ENCODE measurements around the gene FIGN. TPM values are rescaled to one million over a fixed set of nuclear protein-coding genes. Genes with fewer than 3 reads are reported as not detected.

FIGN gene
- total and polyA plus RNA-seq, 4 donors = 1.1 to 7.8 (median 5.1) TPM

DNA sequence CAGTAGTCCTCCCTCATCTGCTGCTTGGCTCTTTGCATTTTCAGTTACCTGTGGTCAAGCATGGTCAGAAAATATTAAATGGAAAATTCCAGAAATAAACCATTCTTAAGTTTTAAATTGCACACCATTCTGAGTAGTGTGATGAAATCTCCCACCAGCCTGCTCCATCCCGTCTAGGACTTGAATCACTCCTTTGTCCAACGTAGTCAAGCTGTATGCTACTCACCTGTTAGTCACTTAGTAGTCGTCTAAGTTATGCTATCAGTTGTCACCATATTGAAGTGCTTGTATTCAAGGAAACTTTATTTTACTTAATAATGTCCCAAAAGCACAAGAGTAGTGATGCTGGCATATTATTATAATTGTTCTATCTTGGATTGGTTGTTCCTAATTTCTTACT is 172.5 kb downstream of the FIGN start (continued):
- TF ChIP-seq, protein P1, sequence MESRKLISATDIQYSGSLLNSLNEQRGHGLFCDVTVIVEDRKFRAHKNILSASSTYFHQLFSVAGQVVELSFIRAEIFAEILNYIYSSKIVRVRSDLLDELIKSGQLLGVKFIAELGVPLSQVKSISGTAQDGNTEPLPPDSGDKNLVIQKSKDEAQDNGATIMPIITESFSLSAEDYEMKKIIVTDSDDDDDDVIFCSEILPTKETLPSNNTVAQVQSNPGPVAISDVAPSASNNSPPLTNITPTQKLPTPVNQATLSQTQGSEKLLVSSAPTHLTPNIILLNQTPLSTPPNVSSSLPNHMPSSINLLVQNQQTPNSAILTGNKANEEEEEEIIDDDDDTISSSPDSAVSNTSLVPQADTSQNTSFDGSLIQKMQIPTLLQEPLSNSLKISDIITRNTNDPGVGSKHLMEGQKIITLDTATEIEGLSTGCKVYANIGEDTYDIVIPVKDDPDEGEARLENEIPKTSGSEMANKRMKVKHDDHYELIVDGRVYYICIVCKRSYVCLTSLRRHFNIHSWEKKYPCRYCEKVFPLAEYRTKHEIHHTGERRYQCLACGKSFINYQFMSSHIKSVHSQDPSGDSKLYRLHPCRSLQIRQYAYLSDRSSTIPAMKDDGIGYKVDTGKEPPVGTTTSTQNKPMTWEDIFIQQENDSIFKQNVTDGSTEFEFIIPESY (IDR thresholded peaks at IDR 0.05) = no peak
- no peak for TF ChIP-seq HNF4A (conservative IDR thresholded peaks at IDR 0.05)

DNA sequence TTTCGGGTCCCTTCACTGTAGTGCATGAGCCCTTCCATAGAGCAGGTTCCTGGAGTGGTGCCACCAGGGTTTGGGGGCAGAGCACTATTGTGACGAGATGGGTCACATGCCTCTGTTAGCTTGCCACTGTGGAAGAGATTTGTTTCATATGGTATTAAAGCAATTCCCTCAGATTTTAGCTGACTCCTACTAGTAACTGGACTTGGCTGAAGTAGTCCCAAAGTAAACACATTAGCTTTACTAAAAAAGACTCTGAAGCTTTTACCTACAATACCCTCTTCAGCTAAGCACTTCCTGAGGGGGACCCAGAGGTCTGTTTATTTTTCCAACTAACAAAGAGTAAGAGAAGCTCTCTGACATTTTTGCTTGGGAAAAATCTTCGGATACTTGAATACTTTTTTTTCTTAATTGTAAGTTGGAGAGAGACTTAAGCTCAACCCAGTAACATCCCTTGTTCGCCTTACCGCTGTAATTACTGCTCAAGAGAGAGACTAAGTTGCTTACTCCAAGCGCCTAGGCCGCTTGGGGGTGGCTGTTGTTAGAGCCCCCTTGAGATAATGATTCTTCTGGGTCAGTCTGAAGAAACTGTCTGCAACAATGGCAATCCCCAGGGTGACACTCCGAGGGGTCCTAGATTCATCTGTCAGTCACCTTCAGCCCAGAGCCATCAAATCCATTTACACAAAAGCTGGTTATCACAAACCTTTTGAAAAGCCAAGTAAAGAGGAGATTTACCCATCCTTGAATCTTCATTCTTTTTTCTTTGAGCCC is 177.4 kb downstream of the FIGN start:
- H3K4me1 ChIP-seq (ENCODE audit: control insufficient read depth in 4 of 4, insufficient read depth in 4 of 4, low read length in 3 of 4) = no peaks in the 10 kb centered on the region
- H3K4me3 ChIP-seq (ENCODE audit: low read depth in 1 of 3, low read length in 3 of 3) = no peak overlapping the region
- H3K9ac ChIP-seq (ENCODE audit: low read depth in 1 of 2, low read length in 2 of 2) = no peak overlapping the region
- 87% methylated on average over 8 of the region's 8 CpGs for WGBS
- no peak overlapping the region for H3K27ac ChIP-seq (ENCODE audit: low read depth in 1 of 2, low read length in 2 of 2)
- H3K9me3 ChIP-seq (ENCODE audit: control insufficient read depth in 4 of 4, low read length in 3 of 4) = no peaks in the 10 kb centered on the region
- H3K36me3 ChIP-seq (ENCODE audit: control insufficient read depth in 4 of 4, insufficient read depth in 3 of 4, low read depth in 1 of 4, low read length in 3 of 4) = no peaks in the 10 kb centered on the region
- H3K27me3 ChIP-seq (ENCODE audit: control insufficient read depth in 4 of 4, insufficient read depth in 4 of 4, low read length in 3 of 4) = no peaks in the 10 kb centered on the region
- TF ChIP-seq HNF4G (IDR thresholded peaks at IDR 0.05) (no peak), FOXA1 (IDR thresholded peaks at IDR 0.05) (no peak), GABPA (IDR thresholded peaks at IDR 0.05 in 1 of 2, conservative IDR thresholded peaks at IDR 0.05 in 1 of 2) (no peak), EGR1 (IDR thresholded peaks at IDR 0.05; ENCODE audit: low read depth in 2 of 2) (no peak), YY1 (IDR thresholded peaks at IDR 0.05) (no peak), RXRA (IDR thresholded peaks at IDR 0.05) (no peak), HNF4A (conservative IDR thresholded peaks at IDR 0.05) (no peak), TAF1 (conservative IDR thresholded peaks at IDR 0.05) (no peak), FOXA2 (IDR thresholded peaks at IDR 0.05) (no peak), SP1 (IDR thresholded peaks at IDR 0.05) (no peak), RAD21 (IDR thresholded peaks at IDR 0.05) (no peak), JUND (IDR thresholded peaks at IDR 0.05) (no peak), NR2F2 (IDR thresholded peaks at IDR 0.05) (no peak)
- TF ChIP-seq, protein P2, sequence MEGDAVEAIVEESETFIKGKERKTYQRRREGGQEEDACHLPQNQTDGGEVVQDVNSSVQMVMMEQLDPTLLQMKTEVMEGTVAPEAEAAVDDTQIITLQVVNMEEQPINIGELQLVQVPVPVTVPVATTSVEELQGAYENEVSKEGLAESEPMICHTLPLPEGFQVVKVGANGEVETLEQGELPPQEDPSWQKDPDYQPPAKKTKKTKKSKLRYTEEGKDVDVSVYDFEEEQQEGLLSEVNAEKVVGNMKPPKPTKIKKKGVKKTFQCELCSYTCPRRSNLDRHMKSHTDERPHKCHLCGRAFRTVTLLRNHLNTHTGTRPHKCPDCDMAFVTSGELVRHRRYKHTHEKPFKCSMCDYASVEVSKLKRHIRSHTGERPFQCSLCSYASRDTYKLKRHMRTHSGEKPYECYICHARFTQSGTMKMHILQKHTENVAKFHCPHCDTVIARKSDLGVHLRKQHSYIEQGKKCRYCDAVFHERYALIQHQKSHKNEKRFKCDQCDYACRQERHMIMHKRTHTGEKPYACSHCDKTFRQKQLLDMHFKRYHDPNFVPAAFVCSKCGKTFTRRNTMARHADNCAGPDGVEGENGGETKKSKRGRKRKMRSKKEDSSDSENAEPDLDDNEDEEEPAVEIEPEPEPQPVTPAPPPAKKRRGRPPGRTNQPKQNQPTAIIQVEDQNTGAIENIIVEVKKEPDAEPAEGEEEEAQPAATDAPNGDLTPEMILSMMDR (IDR thresholded peaks at IDR 0.05; ENCODE audit: low read depth, low read length, missing input control) = no peak
- TF ChIP-seq, protein P3, sequence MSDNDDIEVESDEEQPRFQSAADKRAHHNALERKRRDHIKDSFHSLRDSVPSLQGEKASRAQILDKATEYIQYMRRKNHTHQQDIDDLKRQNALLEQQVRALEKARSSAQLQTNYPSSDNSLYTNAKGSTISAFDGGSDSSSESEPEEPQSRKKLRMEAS (IDR thresholded peaks at IDR 0.05) = no peak
- TF ChIP-seq, protein P4, sequence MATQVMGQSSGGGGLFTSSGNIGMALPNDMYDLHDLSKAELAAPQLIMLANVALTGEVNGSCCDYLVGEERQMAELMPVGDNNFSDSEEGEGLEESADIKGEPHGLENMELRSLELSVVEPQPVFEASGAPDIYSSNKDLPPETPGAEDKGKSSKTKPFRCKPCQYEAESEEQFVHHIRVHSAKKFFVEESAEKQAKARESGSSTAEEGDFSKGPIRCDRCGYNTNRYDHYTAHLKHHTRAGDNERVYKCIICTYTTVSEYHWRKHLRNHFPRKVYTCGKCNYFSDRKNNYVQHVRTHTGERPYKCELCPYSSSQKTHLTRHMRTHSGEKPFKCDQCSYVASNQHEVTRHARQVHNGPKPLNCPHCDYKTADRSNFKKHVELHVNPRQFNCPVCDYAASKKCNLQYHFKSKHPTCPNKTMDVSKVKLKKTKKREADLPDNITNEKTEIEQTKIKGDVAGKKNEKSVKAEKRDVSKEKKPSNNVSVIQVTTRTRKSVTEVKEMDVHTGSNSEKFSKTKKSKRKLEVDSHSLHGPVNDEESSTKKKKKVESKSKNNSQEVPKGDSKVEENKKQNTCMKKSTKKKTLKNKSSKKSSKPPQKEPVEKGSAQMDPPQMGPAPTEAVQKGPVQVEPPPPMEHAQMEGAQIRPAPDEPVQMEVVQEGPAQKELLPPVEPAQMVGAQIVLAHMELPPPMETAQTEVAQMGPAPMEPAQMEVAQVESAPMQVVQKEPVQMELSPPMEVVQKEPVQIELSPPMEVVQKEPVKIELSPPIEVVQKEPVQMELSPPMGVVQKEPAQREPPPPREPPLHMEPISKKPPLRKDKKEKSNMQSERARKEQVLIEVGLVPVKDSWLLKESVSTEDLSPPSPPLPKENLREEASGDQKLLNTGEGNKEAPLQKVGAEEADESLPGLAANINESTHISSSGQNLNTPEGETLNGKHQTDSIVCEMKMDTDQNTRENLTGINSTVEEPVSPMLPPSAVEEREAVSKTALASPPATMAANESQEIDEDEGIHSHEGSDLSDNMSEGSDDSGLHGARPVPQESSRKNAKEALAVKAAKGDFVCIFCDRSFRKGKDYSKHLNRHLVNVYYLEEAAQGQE (IDR thresholded peaks at IDR 0.05) = no peak
- TF ChIP-seq, protein P5, sequence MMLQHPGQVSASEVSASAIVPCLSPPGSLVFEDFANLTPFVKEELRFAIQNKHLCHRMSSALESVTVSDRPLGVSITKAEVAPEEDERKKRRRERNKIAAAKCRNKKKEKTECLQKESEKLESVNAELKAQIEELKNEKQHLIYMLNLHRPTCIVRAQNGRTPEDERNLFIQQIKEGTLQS (IDR thresholded peaks at IDR 0.05) = no peak
- TF ChIP-seq, protein P1 (IDR thresholded peaks at IDR 0.05) = no peak
- DNase-seq (ENCODE audit: low spot score) = no peak

All from liver (tissue), 9 donors.